ENCODE results near the gene PDE4B.

- TF ChIP-seq CTCF (IDR thresholded peaks at IDR 0.05; ENCODE audit: low read length) = no peak
- TF ChIP-seq EZH2 (IDR thresholded peaks at IDR 0.05; ENCODE audit: borderline replicate concordance, low read length) = no peak
These were observed 320.2 kb downstream of the PDE4B start for GRCh38 chr1:66112744-66113400.
